ENCODE data around the gene UFSP1.
"Not testable (repeated sequence)": the region's sequence is repeated elsewhere in the genome, so short reads cannot be mapped to it uniquely, and the experiment has no call there.

UFSP1 gene

GRCh38 chr7:100879685-100880261, 9.7 kb downstream of the UFSP1 start:
- no peak for DNase-seq

GRCh38 chr7:100878685-100879084, 10.8 kb downstream of the UFSP1 start:
- DNase-seq = no peak

- DNase-seq = no peak
Observed at GRCh38 chr7:100878013-100878412, 11.5 kb downstream of the UFSP1 start.

GRCh38 chr7:100875356-100875751, 14.2 kb downstream of the UFSP1 start:
- no peak for DNase-seq

GRCh38 chr7:100874577-100875355, 14.7 kb downstream of the UFSP1 start, which contains the start of gene SRRT:
TSS of gene SRRT (plus strand) at chr7:100875103. CDS start at chr7:100875591, 488 bp downstream.
- peak; percentile 88 for DNase-seq

- DNase-seq = no peak
Observed at GRCh38 chr7:100874300-100874576, 15.3 kb downstream of the UFSP1 start.

GRCh38 chr7:100873599-100874299, 15.8 kb downstream of the UFSP1 start:
- no peak for DNase-seq

GRCh38 chr7:100867776-100868485, 21.6 kb downstream of the UFSP1 start:
- no peak for DNase-seq

- DNase-seq = peak; percentile 57
Observed at GRCh38 chr7:100867040-100867775, 22.3 kb downstream of the UFSP1 start, which contains the start of gene TRIP6. TSS of gene TRIP6 (plus strand) at chr7:100867387. CDS start at chr7:100867498, 111 bp downstream.

GRCh38 chr7:100866729-100867039, 22.8 kb downstream of the UFSP1 start:
- DNase-seq = no peak

- DNase-seq = no peak
Observed at GRCh38 chr7:100865938-100866728, 23.4 kb downstream of the UFSP1 start.

GRCh38 chr7:100865372-100865911, 24.1 kb downstream of the UFSP1 start:
- DNase-seq = no peak

- no peak for DNase-seq
Observed at GRCh38 chr7:100864263-100864845, 25.2 kb downstream of the UFSP1 start.

- no peak for DNase-seq
Observed at GRCh38 chr7:100863406-100863950, 26.0 kb downstream of the UFSP1 start.

GRCh38 chr7:100861616-100861985, 27.9 kb downstream of the UFSP1 start:
- DNase-seq = no peak

GRCh38 chr7:100860702-100861615, 28.6 kb downstream of the UFSP1 start:
- DNase-seq = no peak

- no peak for DNase-seq
Observed at GRCh38 chr7:100859856-100860255, 29.7 kb downstream of the UFSP1 start.

GRCh38 chr7:100856871-100857282, 32.6 kb downstream of the UFSP1 start:
- DNase-seq = no peak

- no peak for DNase-seq
Observed at GRCh38 chr7:100855515-100855914, 34.0 kb downstream of the UFSP1 start.

GRCh38 chr7:100854899-100855298, 34.6 kb downstream of the UFSP1 start:
- not testable (repeated sequence) for DNase-seq

Data from T1000 (cell line).